ENCODE data around the gene ENTPD6. TPM values are rescaled to one million over a fixed set of nuclear protein-coding genes. Genes with fewer than 3 reads are reported as not detected.

ENTPD6 gene
- total RNA-seq, 1 donor from 2014 or later = 43.0 TPM

DNA sequence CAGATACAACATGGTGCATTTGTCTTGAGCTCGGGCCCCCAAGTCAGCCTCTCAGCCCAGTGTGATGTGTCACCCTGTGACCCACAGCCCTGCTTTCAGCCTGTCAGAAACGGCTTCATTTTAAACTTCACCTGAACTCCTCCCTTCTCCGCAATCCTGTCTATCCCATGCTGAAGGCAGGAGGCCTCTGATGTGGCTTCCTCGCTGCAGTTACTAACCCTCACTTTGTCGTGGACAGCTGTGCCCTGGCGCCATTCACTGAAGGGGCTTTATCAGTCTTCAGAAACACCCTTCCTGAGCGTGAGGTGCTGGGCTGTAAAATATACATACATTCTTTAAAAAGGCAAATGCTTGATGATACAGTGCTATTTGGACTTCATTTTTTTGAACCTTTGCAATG lies 7.9 kb upstream of the ENTPD6 start:
- DNase-seq (ENCODE audit: low spot score) = no peak
- H3K27ac Mint-ChIP-seq (ENCODE audit: unreplicated experiment) = no peak overlapping the region
- TF ChIP-seq CTCF (IDR thresholded peaks at IDR 0.05; ENCODE audit: unreplicated experiment) = no peak
- H3K4me3 Mint-ChIP-seq (ENCODE audit: unreplicated experiment) = no peak overlapping the region
- H3K9me3 Mint-ChIP-seq (ENCODE audit: unreplicated experiment) = peaks cover 13% of the 10 kb centered on the region
- H3K4me1 Mint-ChIP-seq (ENCODE audit: unreplicated experiment) = no peaks in the 10 kb centered on the region
- no peaks in the 10 kb centered on the region for H3K36me3 Mint-ChIP-seq (ENCODE audit: low read depth, unreplicated experiment)
- peaks cover 4% of the 10 kb centered on the region for H3K27me3 Mint-ChIP-seq (ENCODE audit: unreplicated experiment)

GRCh38 chr20:25188218-25188617 lies 7.3 kb upstream of the ENTPD6 start:
- H3K27ac Mint-ChIP-seq (ENCODE audit: unreplicated experiment) = no peak overlapping the region
- no peak for TF ChIP-seq CTCF (IDR thresholded peaks at IDR 0.05; ENCODE audit: unreplicated experiment)
- H3K9me3 Mint-ChIP-seq (ENCODE audit: unreplicated experiment) = peaks cover 13% of the 10 kb centered on the region

DNA sequence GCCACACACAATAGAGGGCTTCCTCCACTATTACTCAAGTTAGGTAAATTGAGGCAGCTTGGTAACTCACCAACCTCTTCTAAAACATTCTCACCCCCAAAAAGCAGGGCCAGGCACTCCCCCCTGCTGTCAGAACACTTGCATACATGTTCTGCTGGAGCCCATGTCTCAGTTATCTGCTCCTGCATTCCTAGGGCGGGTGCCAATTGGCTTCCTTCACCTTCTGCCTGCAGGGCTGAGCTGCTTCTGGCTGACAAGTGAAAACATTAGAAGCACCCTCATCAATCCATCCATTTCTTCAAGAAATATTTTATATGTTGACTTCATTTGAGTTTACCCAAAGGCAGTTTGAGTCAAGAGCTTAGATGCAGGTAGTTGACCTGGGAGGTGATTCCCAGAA lies 4.5 kb upstream of the ENTPD6 start:
- DNase-seq (ENCODE audit: low spot score) = no peak
- Mint-ChIP-seq H3K4me3 (ENCODE audit: unreplicated experiment) (no peak overlapping the region), H3K9me3 (ENCODE audit: unreplicated experiment) (peaks cover 9% of the 10 kb centered on the region), H3K36me3 (ENCODE audit: low read depth, unreplicated experiment) (no peaks in the 10 kb centered on the region), H3K27me3 (ENCODE audit: unreplicated experiment) (peaks cover 4% of the 10 kb centered on the region), H3K4me1 (ENCODE audit: unreplicated experiment) (no peaks in the 10 kb centered on the region), H3K27ac (ENCODE audit: unreplicated experiment) (no peak overlapping the region)
- no peak for TF ChIP-seq CTCF (IDR thresholded peaks at IDR 0.05; ENCODE audit: unreplicated experiment)

More at GRCh38 chr20:25188218-25188617, 7.3 kb upstream of the ENTPD6 start:
- H3K27me3 Mint-ChIP-seq (ENCODE audit: unreplicated experiment) = peaks cover 4% of the 10 kb centered on the region
- H3K4me3 Mint-ChIP-seq (ENCODE audit: unreplicated experiment) = no peak overlapping the region
- no peak for DNase-seq (ENCODE audit: low spot score)
- H3K4me1 Mint-ChIP-seq (ENCODE audit: unreplicated experiment) = no peaks in the 10 kb centered on the region
- no peaks in the 10 kb centered on the region for H3K36me3 Mint-ChIP-seq (ENCODE audit: low read depth, unreplicated experiment)

- TF ChIP-seq CTCF (IDR thresholded peaks at IDR 0.05; ENCODE audit: unreplicated experiment) = no peak
- Mint-ChIP-seq H3K4me1 (ENCODE audit: unreplicated experiment) (peaks cover 3% of the 10 kb centered on the region), H3K27ac (ENCODE audit: unreplicated experiment) (no peak overlapping the region), H3K4me3 (ENCODE audit: unreplicated experiment) (no peak overlapping the region), H3K27me3 (ENCODE audit: unreplicated experiment) (peaks cover 4% of the 10 kb centered on the region), H3K36me3 (ENCODE audit: low read depth, unreplicated experiment) (no peaks in the 10 kb centered on the region), H3K9me3 (ENCODE audit: unreplicated experiment) (peaks cover 9% of the 10 kb centered on the region)
- DNase-seq (ENCODE audit: low spot score) = no peak
Observed at GRCh38 chr20:25191689-25192088, 3.8 kb upstream of the ENTPD6 start.

- H3K36me3 Mint-ChIP-seq (ENCODE audit: low read depth, unreplicated experiment) = no peaks in the 10 kb centered on the region
- TF ChIP-seq CTCF (IDR thresholded peaks at IDR 0.05; ENCODE audit: unreplicated experiment) = no peak
- no peak overlapping the region for H3K4me3 Mint-ChIP-seq (ENCODE audit: unreplicated experiment)
- no peak for DNase-seq (ENCODE audit: low spot score)
- H3K27ac Mint-ChIP-seq (ENCODE audit: unreplicated experiment) = no peak overlapping the region
- H3K27me3 Mint-ChIP-seq (ENCODE audit: unreplicated experiment) = peaks cover 4% of the 10 kb centered on the region
- H3K4me1 Mint-ChIP-seq (ENCODE audit: unreplicated experiment) = peaks cover 7% of the 10 kb centered on the region
- H3K9me3 Mint-ChIP-seq (ENCODE audit: unreplicated experiment) = peaks cover 4% of the 10 kb centered on the region
Observed at GRCh38 chr20:25193843-25194242, 1.7 kb upstream of the ENTPD6 start.
